Stimulated activated CD4-positive, alpha-beta T cell treated with anti-CD3 and anti-CD28 coated beads, Interleukin-1b, Interleukin-23, amount 100 ng/mL, for 24 hours (primary cell): ENCODE data around the gene HEPACAM2.

ENCODE experiments used
- DNase-seq, 4 experiments: peaks; one replicate each; pipeline ENCODE4 v3.0.0-alpha.2; 2020; ENCODE audit warnings: low read depth in 4 of 4, low spot score in 1 of 4

The HEPACAM2 gene

DNA sequence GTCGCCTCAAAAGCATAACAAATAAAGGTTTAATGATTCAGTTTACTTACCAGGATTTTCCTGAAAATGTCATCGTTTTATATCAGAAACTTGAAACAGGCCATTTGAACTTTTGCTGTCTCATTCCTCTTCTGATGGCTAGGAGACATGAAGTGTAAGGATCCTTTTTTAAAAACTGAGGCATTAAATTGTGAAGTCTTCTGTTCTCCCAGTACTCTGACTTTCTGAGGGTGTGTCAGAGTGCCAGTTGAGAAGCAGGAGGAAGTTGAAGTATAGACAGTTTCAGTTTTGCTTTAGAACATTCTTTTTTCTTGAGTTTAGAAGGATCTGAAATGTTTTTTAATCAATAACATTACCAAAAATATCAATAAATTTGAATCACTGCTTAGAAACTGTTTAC is 78.1 kb downstream of the HEPACAM2 start, which contains the start of gene SAMD9L:
Gene SAMD9L (minus strand): TSS at position 242 of the 400 bp plus-strand sequence. CDS start 12,414 bp downstream, outside the sequence.
- no peak for DNase-seq

DNA sequence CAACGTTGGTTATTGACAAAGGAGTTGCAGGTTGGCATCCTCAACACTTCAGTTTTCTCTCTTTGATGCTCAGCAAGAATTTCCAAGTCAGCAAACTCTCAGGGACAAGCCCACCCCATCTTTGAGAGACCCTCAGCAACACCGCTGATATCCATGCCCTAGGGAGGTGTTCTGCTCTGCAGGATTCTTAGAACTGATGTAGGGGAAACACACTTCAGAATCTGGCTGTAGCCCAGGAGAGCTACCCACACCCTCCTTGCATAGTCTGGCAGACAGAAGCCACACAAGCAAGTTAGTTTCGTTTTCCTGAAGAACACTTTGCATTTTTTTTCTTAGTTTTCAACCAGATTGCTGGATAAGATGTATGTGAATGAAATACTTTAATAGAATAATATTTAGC is 78.9 kb downstream of the HEPACAM2 start:
- peak in 3 of 4 experiments; percentile 2 to 12 (median 10) for DNase-seq

- DNase-seq: no peak
Measured at GRCh38 chr7:93146472-93147141, 79.7 kb downstream of the HEPACAM2 start.

GRCh38 chr7:93146036-93146435 is 80.2 kb downstream of the HEPACAM2 start:
- no peak for DNase-seq

DNA sequence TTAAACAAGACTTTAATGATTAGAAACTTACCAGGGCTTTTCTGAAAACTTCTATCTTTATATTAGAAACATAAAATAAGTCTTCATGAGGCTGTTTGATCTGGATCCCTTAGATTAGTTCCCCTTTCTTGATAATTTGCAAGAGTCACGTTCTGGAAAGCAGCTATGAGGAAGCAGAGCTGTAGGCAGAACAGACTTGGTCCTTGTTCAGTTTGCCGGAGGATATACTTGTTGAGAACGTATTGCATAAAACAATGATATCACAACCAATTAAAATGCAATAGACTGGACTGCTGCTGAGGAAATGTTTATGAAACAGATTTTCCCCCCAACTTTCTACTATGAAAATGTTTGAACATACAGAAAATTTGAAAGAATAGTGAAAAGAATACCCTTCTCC is 80.9 kb downstream of the HEPACAM2 start:
- DNase-seq: no peak

GRCh38 chr7:93142127-93142526 is 84.1 kb downstream of the HEPACAM2 start:
- no peak for DNase-seq

GRCh38 chr7:93140582-93141191 is 85.6 kb downstream of the HEPACAM2 start:
- no peak for DNase-seq

- no peak for DNase-seq
Measured at GRCh38 chr7:93138576-93138975, 87.7 kb downstream of the HEPACAM2 start.
